A549 treated with AZD9567 at 1 μM for 4 hours (cell line): ENCODE results near the gene LCN9. TPM values are rescaled to one million over a fixed set of nuclear protein-coding genes. Genes with fewer than 3 reads are reported as not detected.

Experiments used
- total RNA-seq: library from RNA; stranded (reverse); fragments of 200-300 nt; extraction: Qiagen RNA extraction; gene quantifications from 5 replicates; pipeline ENCODE4 v1.2.3, GENCODE V29; 2022; ENCODE audit not compliant: insufficient read depth

LCN9 gene
- total RNA-seq = not detected in 5 replicates

DNA sequence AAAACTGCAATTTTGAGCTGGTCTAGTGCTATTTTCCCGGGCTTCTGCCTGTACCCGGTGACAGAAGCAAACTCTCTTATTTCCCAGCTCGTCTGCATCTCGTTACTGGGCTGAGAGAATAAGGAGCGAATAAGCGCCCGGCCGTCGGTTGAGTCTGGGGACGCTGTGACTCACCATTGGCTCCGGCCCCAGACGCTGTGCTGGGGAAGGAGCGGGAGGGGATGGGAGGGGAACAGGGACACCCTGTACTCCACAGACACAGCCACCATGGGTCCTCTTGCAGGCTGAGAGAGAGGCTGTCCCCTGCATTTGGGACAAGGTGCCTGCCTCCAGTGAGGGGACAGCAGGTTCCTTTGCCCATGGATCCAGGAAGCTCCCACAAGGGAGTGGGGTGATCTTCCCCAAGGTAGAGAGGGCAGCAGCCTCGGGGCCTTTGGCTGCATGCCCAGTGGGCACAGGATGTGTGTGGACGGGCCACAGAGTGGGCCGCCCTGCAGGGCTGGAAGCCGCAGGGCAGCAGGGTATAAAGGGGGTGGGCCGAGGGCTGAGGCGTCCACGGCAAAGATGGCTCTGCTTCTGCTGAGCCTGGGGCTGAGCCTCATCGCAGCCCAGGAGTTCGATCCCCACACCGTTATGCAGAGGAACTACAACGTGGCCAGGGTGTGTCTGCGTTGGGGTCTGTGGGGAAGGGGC lies at the start of gene LCN9:
TSS of gene LCN9 (plus strand) at position 552 of the 693 bp plus-strand sequence. CDS start at position 565, 13 bp downstream.

GRCh38 chr9:135639196-135639595 lies 23.9 kb upstream of the LCN9 start, which contains the start of gene GLT6D1:
Gene GLT6D1, minus strand, starts transcription at chr9:135639540. Its CDS starts 353 bp downstream, at chr9:135639187.

GRCh38 chr9:135699440-135699839 lies 36.3 kb downstream of the LCN9 start, which contains the start of gene SOHLH1:
Gene SOHLH1, minus strand, starts transcription at chr9:135699481. Its CDS starts 14 bp downstream, at chr9:135699467.

DNA sequence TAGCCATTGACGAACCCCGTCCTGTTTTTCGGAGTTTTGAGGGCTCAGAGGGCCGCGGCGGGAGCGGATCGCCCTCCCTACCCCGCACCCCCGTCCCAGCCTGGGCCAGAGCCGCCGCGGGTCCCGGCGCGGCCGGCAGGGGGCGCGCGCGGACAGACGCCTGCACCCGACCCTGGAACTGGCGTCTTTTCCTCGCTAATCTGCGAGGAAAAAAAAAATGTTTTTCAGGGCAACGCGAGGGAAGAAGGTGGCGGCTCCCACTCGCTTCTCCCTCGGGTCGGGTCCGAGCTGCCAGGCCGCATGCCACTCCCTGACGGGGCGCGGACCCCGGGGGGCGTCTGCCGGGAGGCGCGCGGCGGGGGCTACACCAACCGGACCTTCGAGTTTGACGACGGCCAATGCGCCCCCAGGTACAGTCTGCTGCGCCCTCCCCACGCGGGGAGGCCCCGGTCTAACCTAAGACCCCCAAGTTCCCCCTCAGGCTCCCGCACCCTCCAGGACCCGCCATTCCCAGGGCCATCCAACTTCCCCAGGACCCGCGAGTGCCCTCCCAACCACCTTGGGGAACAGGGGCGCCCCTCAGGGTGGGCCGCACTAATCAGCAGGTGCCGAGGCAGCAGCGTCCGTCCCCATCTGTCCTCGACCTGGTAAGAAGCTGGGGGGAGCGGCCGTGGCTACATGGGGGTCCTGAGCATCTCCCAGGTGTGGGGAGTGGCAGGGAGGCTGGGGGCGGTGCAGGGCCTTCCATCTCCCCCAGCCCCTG lies 39.0 kb downstream of the LCN9 start, which contains the start of gene KCNT1:
TSS of gene KCNT1 (plus strand) at position 227 of the 763 bp plus-strand sequence. CDS start at position 301, 74 bp downstream.

Other genes with a start within 250 kb of the LCN9 start
- 13.7 to 19.5 TPM (median 18.8 TPM) in 5 replicates for gene PPP1R26, start 183.5 kb upstream of the LCN9 start, total RNA-seq
- gene MRPS2, start 162.6 kb upstream of the LCN9 start, total RNA-seq = 110 to 136 TPM (median 129 TPM) in 5 replicates
- gene LCN1, start 141.9 kb upstream of the LCN9 start, total RNA-seq = not detected in 5 replicates
- gene OBP2A, start 117.2 kb upstream of the LCN9 start, total RNA-seq = 0.17 to 0.19 TPM in 2 of 5 replicates, not detected in the others
- gene PAEP, start 101.6 kb upstream of the LCN9 start, total RNA-seq = 0.36 to 0.54 TPM (median 0.48 TPM) in 4 of 5 replicates, not detected in the other
- gene GLT6D1, start 23.8 kb upstream of the LCN9 start, total RNA-seq = not detected in 5 replicates
- 0.06 TPM in 1 of 5 replicates, not detected in the others for gene SOHLH1, start 36.2 kb downstream of the LCN9 start, total RNA-seq
- gene KCNT1, start 38.9 kb downstream of the LCN9 start, total RNA-seq = not detected in 5 replicates
- gene CAMSAP1, start 244.2 kb downstream of the LCN9 start, total RNA-seq = 20.0 to 22.6 TPM (median 21.0 TPM) in 5 replicates